ENCODE measurements around the gene MEST.

The MEST gene

DNA sequence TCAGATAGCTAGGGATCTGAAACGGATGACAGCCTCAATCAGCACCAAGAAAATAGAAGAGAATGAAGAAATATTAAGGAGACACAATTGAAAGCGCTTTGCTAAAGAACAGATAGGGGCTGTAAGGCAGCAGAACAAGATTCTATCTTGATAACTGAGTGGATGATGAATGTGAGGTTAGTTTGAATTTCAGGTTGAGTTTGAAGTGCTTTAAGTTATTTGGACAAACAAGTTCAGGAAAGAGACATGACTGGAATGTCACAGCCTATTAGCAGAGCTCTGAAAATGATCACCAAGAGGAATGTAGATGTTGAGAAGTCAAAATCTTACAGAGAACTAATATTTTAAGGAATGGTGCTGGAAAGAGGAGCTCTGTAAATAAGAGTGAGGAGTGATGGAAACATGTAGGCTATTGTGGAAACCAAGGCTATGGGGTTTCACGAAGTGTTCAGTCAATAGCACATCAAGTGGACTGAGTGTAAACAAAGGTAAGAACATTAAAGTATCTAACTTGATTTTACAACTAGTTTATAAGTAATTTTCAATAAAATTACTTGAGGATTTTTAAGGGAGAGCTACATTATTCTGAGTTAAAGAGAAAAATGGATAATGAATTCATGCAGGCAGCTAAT, 61.6 kb downstream of the MEST start:
- no peak for DNase-seq (ENCODE audit: low read depth, low spot score)
- H3K4me3 ChIP-seq (ENCODE audit: low read length) = no peak overlapping the region
- no peaks in the 10 kb centered on the region for H3K36me3 ChIP-seq (ENCODE audit: control insufficient read depth, insufficient read depth, low read length)
- H3K9me3 ChIP-seq (ENCODE audit: control insufficient read depth, insufficient read depth, low read length) = no peaks in the 10 kb centered on the region
- no peak overlapping the region for H3K27ac ChIP-seq (ENCODE audit: low read length)
- no peaks in the 10 kb centered on the region for H3K27me3 ChIP-seq (ENCODE audit: control insufficient read depth, insufficient read depth, low read length)
- no peaks in the 10 kb centered on the region for H3K4me1 ChIP-seq (ENCODE audit: control insufficient read depth, insufficient read depth, low read length)
- no CpG with 5 or more reads among the region's 3 CpGs for WGBS (ENCODE audit: insufficient coverage, insufficient read length)

DNA sequence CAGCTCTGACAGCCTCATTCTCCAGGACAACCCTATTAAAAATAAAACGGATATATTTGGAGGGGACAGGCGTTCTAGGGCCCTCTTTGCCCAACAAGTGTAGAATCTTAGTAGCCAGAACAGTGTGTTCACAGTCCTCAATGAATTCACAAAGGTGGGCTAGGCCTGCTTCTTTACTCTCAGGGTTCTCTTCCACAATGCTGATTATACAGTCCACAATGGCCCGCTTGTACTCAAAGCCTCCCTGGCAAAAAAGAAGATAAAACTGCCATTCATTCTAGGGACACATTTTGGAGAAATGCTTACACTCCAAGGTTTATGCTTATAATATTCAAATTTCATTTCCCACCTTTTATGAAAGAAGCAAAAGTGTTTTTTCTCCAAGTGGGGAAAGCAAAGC, 62.6 kb downstream of the MEST start:
- no CpG with 5 or more reads among the region's 3 CpGs for WGBS (ENCODE audit: insufficient coverage, insufficient read length)
- Histone ChIP-seq H3K9me3 (ENCODE audit: control insufficient read depth, insufficient read depth, low read length) (no peaks in the 10 kb centered on the region), H3K27ac (ENCODE audit: low read length) (no peak overlapping the region), H3K4me3 (ENCODE audit: low read length) (no peak overlapping the region), H3K4me1 (ENCODE audit: control insufficient read depth, insufficient read depth, low read length) (no peaks in the 10 kb centered on the region), H3K27me3 (ENCODE audit: control insufficient read depth, insufficient read depth, low read length) (no peaks in the 10 kb centered on the region), H3K36me3 (ENCODE audit: control insufficient read depth, insufficient read depth, low read length) (no peaks in the 10 kb centered on the region)
- DNase-seq (ENCODE audit: low read depth, low spot score) = no peak
